Stimulated activated CD4-positive, alpha-beta T cell treated with anti-CD3 and anti-CD28 coated beads, Interleukin-2, amount 100 ng/mL, for 4 hours (primary cell): ENCODE results near the gene ANKRD62.
"Not testable (repeated sequence)": the region's sequence is repeated elsewhere in the genome, so short reads cannot be mapped to it uniquely, and the experiment has no call there.

Experiments used
- DNase-seq: peaks from one replicate; pipeline ENCODE4 v3.0.0-alpha.2; 2020; ENCODE audit warnings: low read depth

The ANKRD62 gene

GRCh38 chr18:12066910-12067511 lies 26.6 kb upstream of the ANKRD62 start:
- DNase-seq = no peak

- DNase-seq = no peak
Observed at GRCh38 chr18:12067671-12068070, 26.0 kb upstream of the ANKRD62 start.

- not testable (repeated sequence) for DNase-seq
Observed at GRCh38 chr18:12068316-12068949, 25.2 kb upstream of the ANKRD62 start.

- DNase-seq = no peak
Observed at GRCh38 chr18:12068950-12069320, 24.7 kb upstream of the ANKRD62 start.

- DNase-seq = not testable (repeated sequence)
Observed at GRCh38 chr18:12071066-12071465, 22.6 kb upstream of the ANKRD62 start.

- no peak for DNase-seq
Observed at GRCh38 chr18:12072996-12073395, 20.6 kb upstream of the ANKRD62 start.

GRCh38 chr18:12074736-12075135 lies 18.9 kb upstream of the ANKRD62 start:
- DNase-seq = no peak

- DNase-seq = no peak
Observed at GRCh38 chr18:12076424-12077140, 17.1 kb upstream of the ANKRD62 start.

GRCh38 chr18:12077994-12078393 lies 15.6 kb upstream of the ANKRD62 start:
- DNase-seq = not testable (repeated sequence)

GRCh38 chr18:12079491-12080237 lies 14.0 kb upstream of the ANKRD62 start:
- DNase-seq = no peak

- no peak for DNase-seq
Observed at GRCh38 chr18:12085136-12085535, 8.5 kb upstream of the ANKRD62 start.

GRCh38 chr18:12085786-12086185 lies 7.9 kb upstream of the ANKRD62 start:
- no peak for DNase-seq

GRCh38 chr18:12086249-12086648 lies 7.4 kb upstream of the ANKRD62 start:
- no peak for DNase-seq

GRCh38 chr18:12086677-12087470 lies 6.8 kb upstream of the ANKRD62 start:
- DNase-seq = no peak

GRCh38 chr18:12087471-12088025 lies 6.1 kb upstream of the ANKRD62 start:
- DNase-seq = no peak

- no peak for DNase-seq
Observed at GRCh38 chr18:12088096-12088495, 5.5 kb upstream of the ANKRD62 start.

GRCh38 chr18:12088731-12089375 lies 4.8 kb upstream of the ANKRD62 start:
- DNase-seq = no peak

GRCh38 chr18:12091538-12092141 lies 2.0 kb upstream of the ANKRD62 start:
- DNase-seq = no peak

- DNase-seq = no peak
Observed at GRCh38 chr18:12092398-12093229, 1.0 kb upstream of the ANKRD62 start.

- DNase-seq = no peak
Observed at GRCh38 chr18:12098374-12098773, 4.7 kb downstream of the ANKRD62 start.
